CD1c-positive myeloid dendritic cell (primary cell): ENCODE data around the gene ALS2.

Experiments used
- DNase-seq: peaks from one replicate; pipeline ENCODE4 v3.0.0-alpha.2; 2016; ENCODE audit errors: extremely low spot score

The ALS2 gene

GRCh38 chr2:201754717-201755415 is 25.9 kb downstream of the ALS2 start:
- no peak for DNase-seq

- no peak for DNase-seq
Measured at GRCh38 chr2:201751566-201751965, 29.2 kb downstream of the ALS2 start.

GRCh38 chr2:201746551-201746950 is 34.2 kb downstream of the ALS2 start:
- no peak for DNase-seq

GRCh38 chr2:201735486-201735885 is 45.2 kb downstream of the ALS2 start:
- DNase-seq = no peak

GRCh38 chr2:201734111-201734510 is 46.6 kb downstream of the ALS2 start:
- no peak for DNase-seq

- no peak for DNase-seq
Measured at GRCh38 chr2:201733544-201733943, 47.2 kb downstream of the ALS2 start.

GRCh38 chr2:201730651-201731285 is 50.0 kb downstream of the ALS2 start:
- DNase-seq = no peak

GRCh38 chr2:201715459-201715858 is 65.3 kb downstream of the ALS2 start:
- DNase-seq = no peak

GRCh38 chr2:201712726-201713125 is 68.0 kb downstream of the ALS2 start:
- no peak for DNase-seq

GRCh38 chr2:201709747-201710146 is 71.0 kb downstream of the ALS2 start:
- no peak for DNase-seq

- no peak for DNase-seq
Measured at GRCh38 chr2:201709049-201709448, 71.7 kb downstream of the ALS2 start.

GRCh38 chr2:201707753-201708152 is 73.0 kb downstream of the ALS2 start:
- no peak for DNase-seq

- DNase-seq = no peak
Measured at GRCh38 chr2:201707142-201707541, 73.6 kb downstream of the ALS2 start.

GRCh38 chr2:201704536-201704935 is 76.2 kb downstream of the ALS2 start:
- DNase-seq = no peak

- no peak for DNase-seq
Measured at GRCh38 chr2:201701646-201702045, 79.1 kb downstream of the ALS2 start.

- DNase-seq = no peak
Measured at GRCh38 chr2:201699416-201699815, 81.3 kb downstream of the ALS2 start.

- no peak for DNase-seq
Measured at GRCh38 chr2:201698588-201699226, 82.0 kb downstream of the ALS2 start, which contains the start of gene MPP4. TSS of gene MPP4 (minus strand) at chr2:201698644. CDS start at chr2:201693954, 4,690 bp downstream.

- DNase-seq = no peak
Measured at GRCh38 chr2:201697899-201698298, 82.8 kb downstream of the ALS2 start.

GRCh38 chr2:201696151-201696659 is 84.5 kb downstream of the ALS2 start:
- no peak for DNase-seq

GRCh38 chr2:201685156-201685555 is 95.6 kb downstream of the ALS2 start:
- no peak for DNase-seq

- no peak for DNase-seq
Measured at GRCh38 chr2:201680743-201681142, 100.0 kb downstream of the ALS2 start.

GRCh38 chr2:201678401-201678800 is 102.3 kb downstream of the ALS2 start:
- no peak for DNase-seq

GRCh38 chr2:201675454-201675853 is 105.3 kb downstream of the ALS2 start:
- no peak for DNase-seq
